Activated CD4-positive, alpha-beta T cell treated with anti-CD3 and anti-CD28 coated beads, Interleukin-2, amount 10 ng/mL, durations not matched to agents 7 days and 5 days (primary cell): ENCODE measurements around the gene DRC1. TPM values are rescaled to one million over a fixed set of nuclear protein-coding genes. Genes with fewer than 3 reads are reported as not detected.
"Not testable (repeated sequence)": the region's sequence is repeated elsewhere in the genome, so short reads cannot be mapped to it uniquely, and the experiment has no call there.

ENCODE experiments used
- CTCF ChIA-PET: fragments of 350-600 bp; sonication (Branson Sonifier 250); formaldehyde crosslinking; loops from one replicate; lab custom pipeline; 2021; ENCODE audit warnings: antibody characterized with exemption; lab: Charles Lee
- POLR2A ChIA-PET: fragments of 350-600 bp; sonication (Branson Sonifier 250); formaldehyde crosslinking; loops from one replicate; lab custom pipeline; 2021; ENCODE audit warnings: antibody characterized with exemption; lab: Charles Lee
- DNase-seq: peaks from one replicate; pipeline ENCODE4 v3.0.0-alpha.2; 2020
- H3K27ac Mint-ChIP-seq: one replicate; pipeline ENCODE4 v1.8.0; 2021; ENCODE audit warnings: mild to moderate bottlenecking, moderate library complexity, mixed read lengths
- H3K27me3 Mint-ChIP-seq: one replicate; pipeline ENCODE4 v1.8.0; 2021; ENCODE audit warnings: mixed read lengths
- H3K36me3 Mint-ChIP-seq: one replicate; pipeline ENCODE4 v1.8.0; 2021; ENCODE audit warnings: low read depth, mixed read lengths
- H3K4me1 Mint-ChIP-seq: one replicate; pipeline ENCODE4 v1.8.0; 2021; ENCODE audit warnings: mixed read lengths
- H3K4me3 Mint-ChIP-seq: one replicate; pipeline ENCODE4 v1.8.0; 2021; ENCODE audit warnings: mild to moderate bottlenecking, moderate library complexity, mixed read lengths
- H3K9me3 Mint-ChIP-seq: one replicate; pipeline ENCODE4 v1.8.0; 2021; ENCODE audit warnings: mixed read lengths
- total RNA-seq, 2 experiments: library from RNA; stranded (reverse); gene quantifications; one replicate each; pipeline ENCODE4 v1.2.3, GENCODE V29; 2021

Gene DRC1
- total RNA-seq, 2 experiments from 2014 or later = not detected

- DNase-seq, H3K4me1 Mint-ChIP-seq, POLR2A ChIA-PET, H3K27ac Mint-ChIP-seq, H3K4me3 Mint-ChIP-seq, H3K27me3 Mint-ChIP-seq, CTCF ChIA-PET, H3K9me3 Mint-ChIP-seq: not testable (repeated sequence)
- peaks cover 42% of the 10 kb centered on the region for H3K36me3 Mint-ChIP-seq
These were observed 30.8 kb upstream of the DRC1 start for GRCh38 chr2:26370909-26371308.

GRCh38 chr2:26376799-26377198 lies 24.9 kb upstream of the DRC1 start:
- Mint-ChIP-seq H3K36me3 (peaks cover 52% of the 10 kb centered on the region), H3K27ac (peak overlapping the region; percentile 81), H3K27me3 (no peaks in the 10 kb centered on the region), H3K4me1 (peaks cover 33% of the 10 kb centered on the region), H3K4me3 (no peak overlapping the region), H3K9me3 (no peaks in the 10 kb centered on the region)
- ChIA-PET CTCF (interaction anchor here (1.1 kb wide), 1 partner anchor 16 kb away, joined by 3 read pairs; no protein-coding TSS in a partner anchor), POLR2A (no interaction called here)
- no peak for DNase-seq

- DNase-seq = no peak
- CTCF ChIA-PET = interaction anchor here (1.5 kb wide), 1 partner anchor 12 kb away, joined by 3 read pairs; no protein-coding TSS in a partner anchor
- Mint-ChIP-seq H3K9me3 (no peaks in the 10 kb centered on the region), H3K36me3 (peaks cover 48% of the 10 kb centered on the region), H3K4me1 (peaks cover 32% of the 10 kb centered on the region), H3K27ac (no peak overlapping the region), H3K27me3 (no peaks in the 10 kb centered on the region), H3K4me3 (no peak overlapping the region)
- POLR2A ChIA-PET = no interaction called here
These were observed 21.4 kb upstream of the DRC1 start for GRCh38 chr2:26380281-26380680.

- H3K4me1 Mint-ChIP-seq = peaks cover 18% of the 10 kb centered on the region
- no peaks in the 10 kb centered on the region for H3K27me3 Mint-ChIP-seq
- DNase-seq = no peak
- no peaks in the 10 kb centered on the region for H3K9me3 Mint-ChIP-seq
- H3K36me3 Mint-ChIP-seq = peaks cover 48% of the 10 kb centered on the region
- H3K4me3 Mint-ChIP-seq = no peak overlapping the region
- CTCF ChIA-PET = interaction anchor here (1.2 kb wide), 1 partner anchor 20 kb away, joined by 3 read pairs; no protein-coding TSS in a partner anchor
- POLR2A ChIA-PET = interaction anchor here (0.6 kb wide), 2 partner anchors 38 to 111 kb away, joined by 4 to 5 read pairs; no protein-coding TSS in a partner anchor
- no peak overlapping the region for H3K27ac Mint-ChIP-seq
These were observed 19.2 kb upstream of the DRC1 start for GRCh38 chr2:26382564-26382963.

GRCh38 chr2:26384183-26384582 lies 17.5 kb upstream of the DRC1 start:
- CTCF ChIA-PET = no interaction called here
- POLR2A ChIA-PET = no interaction called here
- Mint-ChIP-seq H3K27ac (no peak overlapping the region), H3K9me3 (no peaks in the 10 kb centered on the region), H3K27me3 (no peaks in the 10 kb centered on the region), H3K4me1 (peaks cover 5% of the 10 kb centered on the region), H3K36me3 (peaks cover 41% of the 10 kb centered on the region), H3K4me3 (no peak overlapping the region)
- DNase-seq = no peak

GRCh38 chr2:26384597-26384996 lies 17.1 kb upstream of the DRC1 start:
- ChIA-PET POLR2A (no interaction called here), CTCF (no interaction called here)
- Mint-ChIP-seq H3K4me3 (no peak overlapping the region), H3K27me3 (no peaks in the 10 kb centered on the region), H3K36me3 (peaks cover 44% of the 10 kb centered on the region), H3K4me1 (peaks cover 5% of the 10 kb centered on the region), H3K27ac (no peak overlapping the region), H3K9me3 (no peaks in the 10 kb centered on the region)
- no peak for DNase-seq

- no peak for DNase-seq
- H3K27ac Mint-ChIP-seq = no peak overlapping the region
- ChIA-PET CTCF (interaction anchor here (1.6 kb wide), 1 partner anchor 13 kb away, joined by 4 read pairs; no protein-coding TSS in a partner anchor), POLR2A (interaction anchor here (0.8 kb wide), 1 partner anchor 9 kb away, joined by 7 read pairs; no protein-coding TSS in a partner anchor)
- H3K4me3 Mint-ChIP-seq = no peak overlapping the region
- no peaks in the 10 kb centered on the region for H3K9me3 Mint-ChIP-seq
- peaks cover under 1% of the 10 kb centered on the region for H3K4me1 Mint-ChIP-seq
- H3K36me3 Mint-ChIP-seq = peaks cover 41% of the 10 kb centered on the region
- no peaks in the 10 kb centered on the region for H3K27me3 Mint-ChIP-seq
These were observed 14.5 kb upstream of the DRC1 start for GRCh38 chr2:26387189-26387588.

- H3K27me3 Mint-ChIP-seq = no peaks in the 10 kb centered on the region
- ChIA-PET CTCF (interaction anchor here (0.5 to 0.6 kb wide), 2 partner anchors 59 to 110 kb away, joined by 3 read pairs; no protein-coding TSS in a partner anchor), POLR2A (no interaction called here)
- no peaks in the 10 kb centered on the region for H3K9me3 Mint-ChIP-seq
- H3K4me1 Mint-ChIP-seq = peaks cover 5% of the 10 kb centered on the region
- no peak overlapping the region for H3K4me3 Mint-ChIP-seq
- DNase-seq = no peak
- peaks cover 13% of the 10 kb centered on the region for H3K36me3 Mint-ChIP-seq
- no peak overlapping the region for H3K27ac Mint-ChIP-seq
These were observed 7.0 kb upstream of the DRC1 start for GRCh38 chr2:26394694-26395093.

GRCh38 chr2:26395394-26395793 lies 6.3 kb upstream of the DRC1 start:
- no peak for DNase-seq
- Mint-ChIP-seq H3K27ac (no peak overlapping the region), H3K36me3 (peaks cover 8% of the 10 kb centered on the region), H3K4me3 (no peak overlapping the region), H3K27me3 (no peaks in the 10 kb centered on the region), H3K9me3 (no peaks in the 10 kb centered on the region), H3K4me1 (peaks cover 10% of the 10 kb centered on the region)
- ChIA-PET POLR2A (no interaction called here), CTCF (no interaction called here)

- Mint-ChIP-seq H3K9me3 (no peaks in the 10 kb centered on the region), H3K4me3 (no peak overlapping the region), H3K27me3 (peaks cover 4% of the 10 kb centered on the region), H3K27ac (no peak overlapping the region), H3K36me3 (peaks cover 6% of the 10 kb centered on the region), H3K4me1 (peaks cover 14% of the 10 kb centered on the region)
- DNase-seq = no peak
- CTCF ChIA-PET = interaction anchor here (0.9 to 1.3 kb wide), 2 partner anchors 8 to 14 kb away, joined by 4 to 7 read pairs; no protein-coding TSS in a partner anchor
- POLR2A ChIA-PET = interaction anchor here (0.6 kb wide), 1 partner anchor 10 kb away, joined by 7 read pairs; no protein-coding TSS in a partner anchor
These were observed 4.9 kb upstream of the DRC1 start for GRCh38 chr2:26396734-26397298.

GRCh38 chr2:26399771-26400376 lies 1.8 kb upstream of the DRC1 start:
- no peak overlapping the region for H3K4me3 Mint-ChIP-seq

GRCh38 chr2:26400723-26401122 lies 997 bp upstream of the DRC1 start:
- no peak overlapping the region for H3K27ac Mint-ChIP-seq
- POLR2A ChIA-PET = no interaction called here
- no peaks in the 10 kb centered on the region for H3K9me3 Mint-ChIP-seq
- H3K27me3 Mint-ChIP-seq = peaks cover 4% of the 10 kb centered on the region
- no peak overlapping the region for H3K4me3 Mint-ChIP-seq
- CTCF ChIA-PET = interaction anchor here (1.3 kb wide), 2 partner anchors 8 to 14 kb away, joined by 4 to 8 read pairs; no protein-coding TSS in a partner anchor
- no peak for DNase-seq
- H3K4me1 Mint-ChIP-seq = peaks cover 14% of the 10 kb centered on the region
- H3K36me3 Mint-ChIP-seq = peaks cover 4% of the 10 kb centered on the region

More at GRCh38 chr2:26399771-26400376, 1.8 kb upstream of the DRC1 start:
- peaks cover 4% of the 10 kb centered on the region for H3K36me3 Mint-ChIP-seq
- H3K27ac Mint-ChIP-seq = no peak overlapping the region
- ChIA-PET CTCF (interaction anchor here (0.7 to 1.7 kb wide), 4 partner anchors 11 to 158 kb away, joined by 3 to 4 read pairs (median 3); no protein-coding TSS in a partner anchor), POLR2A (no interaction called here)
- H3K27me3 Mint-ChIP-seq = peaks cover 4% of the 10 kb centered on the region
- DNase-seq = no peak
- H3K9me3 Mint-ChIP-seq = no peaks in the 10 kb centered on the region
- H3K4me1 Mint-ChIP-seq = peaks cover 14% of the 10 kb centered on the region

- ChIA-PET POLR2A (no interaction called here), CTCF (no interaction called here)
- H3K27me3 Mint-ChIP-seq = peaks cover 10% of the 10 kb centered on the region
- peaks cover 3% of the 10 kb centered on the region for H3K9me3 Mint-ChIP-seq
- peaks cover 9% of the 10 kb centered on the region for H3K4me1 Mint-ChIP-seq
- H3K27ac Mint-ChIP-seq = no peak overlapping the region
- no peaks in the 10 kb centered on the region for H3K36me3 Mint-ChIP-seq
- H3K4me3 Mint-ChIP-seq = no peak overlapping the region
- DNase-seq = no peak
These were observed 5.8 kb downstream of the DRC1 start for GRCh38 chr2:26407526-26407925.
